BLaER1 treated with 17β-estradiol and CSF1 and Interleukin-3, amounts not matched to agents 10 nM and 100 nM (cell line): ENCODE measurements around the gene RPS6KC1.
"Not testable (repeated sequence)": the region's sequence is repeated elsewhere in the genome, so short reads cannot be mapped to it uniquely, and the experiment has no call there.

Experiments
- H3K27ac ChIP-seq, 11 experiments: shearing (Covaris generic); formaldehyde crosslinking; 2 replicates each; pipeline ENCODE4 v1.8.1; 2022
- H3K27me3 ChIP-seq, 11 experiments: shearing (Covaris generic); formaldehyde crosslinking; 2 replicates each; pipeline ENCODE4 v1.8.1; 2022
- H3K36me3 ChIP-seq, 11 experiments: shearing (Covaris generic); formaldehyde crosslinking; 2 replicates each; pipeline ENCODE4 v1.8.1; 2022
- H3K4me1 ChIP-seq, 10 experiments: shearing (Covaris generic); formaldehyde crosslinking; 2 replicates each; pipeline ENCODE4 v1.8.1; 2022
- H3K4me2 ChIP-seq, 11 experiments: shearing (Covaris generic); formaldehyde crosslinking; 2 replicates each; pipeline ENCODE4 v1.8.1; 2022
- H3K4me3 ChIP-seq, 10 experiments: shearing (Covaris generic); formaldehyde crosslinking; 2 replicates each; pipeline ENCODE4 v1.8.1; 2022
- H3K9ac ChIP-seq, 11 experiments: shearing (Covaris generic); formaldehyde crosslinking; 2 replicates each; pipeline ENCODE4 v1.8.1; 2022
- H3K9me3 ChIP-seq, 11 experiments: shearing (Covaris generic); formaldehyde crosslinking; replicated peaks in 1 of 11; 2 replicates each; pipeline ENCODE4 v1.8.1; 2022
- H4K20me1 ChIP-seq, 11 experiments: shearing (Covaris generic); formaldehyde crosslinking; 2 replicates each; pipeline ENCODE4 v1.8.1; 2022
- Cebpa-rat ChIP-seq, 11 experiments: shearing (Covaris generic); IDR thresholded peaks; 2 replicates each; pipeline ENCODE4 v1.8.1; 2022

Gene RPS6KC1

GRCh38 chr1:213148905-213149304, 97.9 kb downstream of the RPS6KC1 start:
- Histone ChIP-seq H3K9ac (no peak overlapping the region), H3K36me3 (peaks cover 0 to 63% (median 0%) of the 10 kb centered on the region in 11 experiments; a peak in 8 of 22 replicates), H3K4me3 (no peak overlapping the region), H4K20me1 (0 out of 22 replicates have a peak, but pooled peaks cover 0 to 5% (median 0%) of the 10 kb centered on the region in 11 experiments), H3K9me3 (peaks cover 17 to 48% (median 20%) of the 10 kb centered on the region in 11 experiments; a peak in 21 of 22 replicates), H3K4me2 (no peak overlapping the region), H3K4me1 (peaks cover 0 to 3% (median 0%) of the 10 kb centered on the region in 10 experiments; a peak in 2 of 20 replicates), H3K27ac (no peak overlapping the region), H3K27me3 (no peaks in the 10 kb centered on the region)
- TF ChIP-seq Cebpa-rat (IDR thresholded peaks at IDR 0.05): no peak

- H3K9ac ChIP-seq, H3K4me2 ChIP-seq, H3K4me1 ChIP-seq, H3K27ac ChIP-seq, H3K4me3 ChIP-seq, H3K27me3 ChIP-seq: not testable (repeated sequence)
- Histone ChIP-seq H3K9me3 (peaks cover 17 to 51% (median 24%) of the 10 kb centered on the region in 11 experiments; a peak in 21 of 22 replicates), H4K20me1 (peaks cover 0 to 17% (median 0%) of the 10 kb centered on the region in 11 experiments; a peak in 1 of 22 replicates), H3K36me3 (peaks cover 0 to 63% (median 0%) of the 10 kb centered on the region in 11 experiments; a peak in 8 of 22 replicates)
These were observed 99.0 kb downstream of the RPS6KC1 start for GRCh38 chr1:213150090-213150489.

GRCh38 chr1:213154056-213154685, 103.1 kb downstream of the RPS6KC1 start:
- Histone ChIP-seq H3K27ac (no peak overlapping the region), H3K4me3 (no peak overlapping the region), H3K27me3 (no peaks in the 10 kb centered on the region), H3K9ac (no peak overlapping the region), H4K20me1 (peaks cover 0 to 22% (median 0%) of the 10 kb centered on the region in 11 experiments; a peak in 2 of 22 replicates), H3K4me1 (peaks cover 0 to 9% (median 0%) of the 10 kb centered on the region in 10 experiments; a peak in 3 of 20 replicates), H3K9me3 (peaks cover 9 to 36% (median 18%) of the 10 kb centered on the region in 11 experiments; a peak in 21 of 22 replicates), H3K4me2 (no peak overlapping the region; a peak in 1 of 22 replicates), H3K36me3 (peaks cover 0 to 58% (median 0%) of the 10 kb centered on the region in 11 experiments; a peak in 7 of 22 replicates)
- no peak for TF ChIP-seq Cebpa-rat (IDR thresholded peaks at IDR 0.05)

- Histone ChIP-seq H3K4me1 (peaks cover 0 to 11% (median 6%) of the 10 kb centered on the region in 10 experiments; a peak in 11 of 20 replicates), H3K27me3 (no peaks in the 10 kb centered on the region), H3K4me3 (no peak overlapping the region), H3K36me3 (peaks cover 0 to 69% (median 0%) of the 10 kb centered on the region in 11 experiments; a peak in 8 of 22 replicates), H4K20me1 (peaks cover 0 to 14% (median 0%) of the 10 kb centered on the region in 11 experiments; a peak in 2 of 22 replicates), H3K4me2 (no peak overlapping the region), H3K27ac (no peak overlapping the region), H3K9ac (no peak overlapping the region), H3K9me3 (peaks cover 0 to 6% (median 0%) of the 10 kb centered on the region in 11 experiments; a peak in 3 of 22 replicates)
- TF ChIP-seq Cebpa-rat (IDR thresholded peaks at IDR 0.05): no peak
These were observed 108.3 kb downstream of the RPS6KC1 start for GRCh38 chr1:213159376-213159775.

- not testable (repeated sequence) for H3K9ac ChIP-seq, H3K9me3 ChIP-seq, H3K27ac ChIP-seq, H3K4me3 ChIP-seq, H3K4me2 ChIP-seq, H4K20me1 ChIP-seq, H3K27me3 ChIP-seq
- peaks cover 0 to 11% (median 6%) of the 10 kb centered on the region in 10 experiments; a peak in 10 of 20 replicates for H3K4me1 ChIP-seq
- H3K36me3 ChIP-seq: peaks cover 0 to 63% (median 0%) of the 10 kb centered on the region in 11 experiments; a peak in 6 of 22 replicates
These were observed 109.4 kb downstream of the RPS6KC1 start for GRCh38 chr1:213160442-213160841.

- no peak for TF ChIP-seq Cebpa-rat (IDR thresholded peaks at IDR 0.05)
- Histone ChIP-seq H3K27ac (no peak overlapping the region), H3K4me3 (no peak overlapping the region), H3K27me3 (no peaks in the 10 kb centered on the region), H3K9me3 (0 out of 22 replicates have a peak, but pooled peaks cover 0 to 6% (median 0%) of the 10 kb centered on the region in 11 experiments), H3K4me1 (peaks cover 0 to 11% (median 6%) of the 10 kb centered on the region in 10 experiments; a peak in 10 of 20 replicates), H3K4me2 (peak overlapping the region in 1 of 11 experiments; percentile 35; a peak in 1 of 22 replicates), H4K20me1 (peaks cover 0 to 6% (median 0%) of the 10 kb centered on the region in 11 experiments; a peak in 1 of 22 replicates), H3K36me3 (peaks cover 0 to 46% (median 0%) of the 10 kb centered on the region in 11 experiments; a peak in 5 of 22 replicates), H3K9ac (no peak overlapping the region)
These were observed 111.3 kb downstream of the RPS6KC1 start for GRCh38 chr1:213162338-213162737.

- H3K27ac ChIP-seq: no peak overlapping the region
These were observed 111.8 kb downstream of the RPS6KC1 start for GRCh38 chr1:213162862-213163261.

GRCh38 chr1:213163278-213163711, 112.3 kb downstream of the RPS6KC1 start:
- Histone ChIP-seq H3K4me1 (peaks cover 0 to 11% (median 6%) of the 10 kb centered on the region in 10 experiments; a peak in 10 of 20 replicates), H3K36me3 (peaks cover 0 to 45% (median 0%) of the 10 kb centered on the region in 11 experiments; a peak in 5 of 22 replicates), H3K4me2 (peak overlapping the region in 5 of 11 experiments; percentile 23 to 40 (median 28); a peak in 6 of 22 replicates), H4K20me1 (peaks cover 0 to under 1% (median 0%) of the 10 kb centered on the region in 11 experiments; a peak in 1 of 22 replicates), H3K27me3 (no peaks in the 10 kb centered on the region), H3K9me3 (0 out of 22 replicates have a peak, but pooled peaks cover 0 to 6% (median 0%) of the 10 kb centered on the region in 11 experiments), H3K9ac (no peak overlapping the region), H3K27ac (no peak overlapping the region), H3K4me3 (no peak overlapping the region)
- no peak for TF ChIP-seq Cebpa-rat (IDR thresholded peaks at IDR 0.05)

More at GRCh38 chr1:213162862-213163261, 111.8 kb downstream of the RPS6KC1 start:
- Histone ChIP-seq H3K4me2 (peak overlapping the region in 5 of 11 experiments; percentile 23 to 40 (median 28); a peak in 7 of 22 replicates), H3K4me1 (peaks cover 0 to 11% (median 6%) of the 10 kb centered on the region in 10 experiments; a peak in 10 of 20 replicates), H4K20me1 (peaks cover 0 to 5% (median 0%) of the 10 kb centered on the region in 11 experiments; a peak in 1 of 22 replicates), H3K4me3 (no peak overlapping the region), H3K9me3 (0 out of 22 replicates have a peak, but pooled peaks cover 0 to 6% (median 0%) of the 10 kb centered on the region in 11 experiments), H3K9ac (no peak overlapping the region), H3K27me3 (no peaks in the 10 kb centered on the region), H3K36me3 (peaks cover 0 to 45% (median 0%) of the 10 kb centered on the region in 11 experiments; a peak in 5 of 22 replicates)
- TF ChIP-seq Cebpa-rat (IDR thresholded peaks at IDR 0.05): no peak

- H3K9ac ChIP-seq: no peak overlapping the region
- H3K4me2 ChIP-seq: no peak overlapping the region
- H4K20me1 ChIP-seq: no peaks in the 10 kb centered on the region
- H3K4me1 ChIP-seq: peaks cover 0 to 11% (median 6%) of the 10 kb centered on the region in 10 experiments; a peak in 10 of 20 replicates
- H3K36me3 ChIP-seq: peaks cover 0 to 46% (median 0%) of the 10 kb centered on the region in 11 experiments; a peak in 5 of 22 replicates
- no peaks in the 10 kb centered on the region for H3K27me3 ChIP-seq
- no peak for TF ChIP-seq Cebpa-rat (IDR thresholded peaks at IDR 0.05)
- H3K4me3 ChIP-seq: no peak overlapping the region
- H3K27ac ChIP-seq: no peak overlapping the region
- 0 out of 22 replicates have a peak, but pooled peaks cover 0 to 6% (median 0%) of the 10 kb centered on the region in 11 experiments for H3K9me3 ChIP-seq
These were observed 113.5 kb downstream of the RPS6KC1 start for GRCh38 chr1:213164561-213164960.
